HCT116 (cell line): Measurements from ENCODE around the gene ABCC1.

Experiments
- CBX3 ChIP-seq: IDR thresholded peaks from 2 replicates; pipeline ENCODE4 v1.6.1; 2012; ENCODE audit warnings: low read depth
- CEBPB ChIP-seq: IDR thresholded peaks from 2 replicates; pipeline ENCODE4 v1.6.1; 2012; ENCODE audit warnings: low read depth
- EZH2phosphoT487 ChIP-seq: fragments of 200-600 bp; IDR thresholded peaks from 2 replicates; pipeline ENCODE4 v1.6.1; 2018; ENCODE audit warnings: antibody characterized with exemption, borderline replicate concordance
- TF ChIP-seq, protein P1 (sequence below), 3 experiments: fragments of 200-600 bp in 1 of 3; sonication (generic) in 1 of 3; IDR thresholded peaks in 2 of 3; conservative IDR thresholded peaks in 1 of 3; 2 replicates each; pipeline ENCODE4 v1.5.1; 2012 to 2017; ENCODE audit warnings: low read depth in 2 of 3, low read length in 2 of 3, antibody characterized with exemption in 1 of 3, borderline replicate concordance in 1 of 3, control low read depth in 1 of 3, mild to moderate bottlenecking in 1 of 3, mixed read lengths in 1 of 3, mixed run types in 1 of 3, moderate library complexity in 1 of 3; ENCODE audit not compliant: insufficient read depth in 1 of 3

DNA sequence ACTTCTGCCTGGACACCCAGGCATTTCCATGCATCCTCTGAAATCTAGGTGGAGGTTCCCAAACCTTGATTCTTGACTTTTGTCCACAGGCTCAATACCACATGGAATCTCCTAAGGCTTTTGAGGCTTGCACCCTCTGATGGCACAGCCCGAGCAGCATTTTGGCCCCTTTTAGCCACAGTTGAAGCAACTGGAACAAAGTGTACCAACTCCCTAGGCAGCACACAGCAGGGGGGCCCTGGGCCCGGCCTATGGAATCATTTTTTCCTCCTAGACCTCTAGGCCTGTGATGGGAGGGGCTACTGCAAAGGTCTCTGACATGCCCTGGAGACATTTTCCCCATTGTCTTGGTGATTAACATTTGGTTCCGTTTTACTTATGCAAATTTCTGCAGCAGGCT, 32.0 kb downstream of the ABCC1 start:
- TF ChIP-seq EZH2phosphoT487 = no peak
- TF ChIP-seq CBX3 = no peak
- TF ChIP-seq, protein P1, sequence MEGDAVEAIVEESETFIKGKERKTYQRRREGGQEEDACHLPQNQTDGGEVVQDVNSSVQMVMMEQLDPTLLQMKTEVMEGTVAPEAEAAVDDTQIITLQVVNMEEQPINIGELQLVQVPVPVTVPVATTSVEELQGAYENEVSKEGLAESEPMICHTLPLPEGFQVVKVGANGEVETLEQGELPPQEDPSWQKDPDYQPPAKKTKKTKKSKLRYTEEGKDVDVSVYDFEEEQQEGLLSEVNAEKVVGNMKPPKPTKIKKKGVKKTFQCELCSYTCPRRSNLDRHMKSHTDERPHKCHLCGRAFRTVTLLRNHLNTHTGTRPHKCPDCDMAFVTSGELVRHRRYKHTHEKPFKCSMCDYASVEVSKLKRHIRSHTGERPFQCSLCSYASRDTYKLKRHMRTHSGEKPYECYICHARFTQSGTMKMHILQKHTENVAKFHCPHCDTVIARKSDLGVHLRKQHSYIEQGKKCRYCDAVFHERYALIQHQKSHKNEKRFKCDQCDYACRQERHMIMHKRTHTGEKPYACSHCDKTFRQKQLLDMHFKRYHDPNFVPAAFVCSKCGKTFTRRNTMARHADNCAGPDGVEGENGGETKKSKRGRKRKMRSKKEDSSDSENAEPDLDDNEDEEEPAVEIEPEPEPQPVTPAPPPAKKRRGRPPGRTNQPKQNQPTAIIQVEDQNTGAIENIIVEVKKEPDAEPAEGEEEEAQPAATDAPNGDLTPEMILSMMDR (IDR thresholded peaks at IDR 0.05 in 2 of 3, conservative IDR thresholded peaks at IDR 0.05 in 1 of 3; ENCODE audit: borderline replicate concordance in 1 of 3, insufficient read depth in 1 of 3, low read depth in 2 of 3, low read length in 2 of 3) = no peak
- no peak for TF ChIP-seq CEBPB
